Upper lobe of right lung (tissue), 1 donor: ENCODE measurements around the gene GRIP1. TPM values are rescaled to one million over a fixed set of nuclear protein-coding genes. Genes with fewer than 3 reads are reported as not detected.

ENCODE experiments used
- ATAC-seq: fragments of 200-7000 bp; cut with Tn5 transposase; one replicate; pipeline ENCODE4 v1.9.1; 2020; ENCODE audit warnings: mild to moderate bottlenecking, moderate library complexity
- DNase-seq: peaks from one replicate; pipeline ENCODE4 v3.0.0-alpha.2; 2020
- H3K27ac ChIP-seq: fragments of 200-600 bp; one replicate; pipeline ENCODE4 v1.8.0; 2022
- H3K27me3 ChIP-seq: fragments of 200-600 bp; one replicate; pipeline ENCODE4 v1.8.0; 2022; ENCODE audit warnings: mild to moderate bottlenecking
- H3K36me3 ChIP-seq: fragments of 200-600 bp; one replicate; pipeline ENCODE4 v1.8.0; 2022
- H3K4me1 ChIP-seq: fragments of 200-600 bp; one replicate; pipeline ENCODE4 v1.8.0; 2022
- H3K4me3 ChIP-seq: fragments of 200-600 bp; one replicate; pipeline ENCODE4 v1.8.0; 2022; ENCODE audit warnings: mild to moderate bottlenecking
- H3K9me3 ChIP-seq: fragments of 200-600 bp; one replicate; pipeline ENCODE4 v1.8.0; 2022
- CTCF ChIP-seq: fragments of 200-600 bp; IDR thresholded peaks from one replicate; pipeline ENCODE4 v1.8.0; 2022; ENCODE audit warnings: antibody characterized with exemption
- intact Hi-C: fragments of 100-400 bp; cut with DNase I; formaldehyde crosslinking; loops from one replicate; pipeline ENCODE4 v1.11.0; 2022
- total RNA-seq: library from RNA; stranded (reverse); fragmentation: NEBNext Ultra II Directional; extraction: Animal tissue kit (Norgen Biotek cat#: 25700); gene quantifications from one replicate; pipeline ENCODE4 v1.2.1, GENCODE V29; 2021
- donor health status: DM: no; HTN: yes; CAD: no; lungs with severe emphysema.

GRIP1 gene
- total RNA-seq, 1 donor from 2014 or later, result 5.2 TPM

GRCh38 chr12:66367015-66367667 lies 311.7 kb downstream of the GRIP1 start:
- ATAC-seq, result no peak
- Histone ChIP-seq H3K36me3 (no peaks in the 10 kb centered on the region), H3K4me1 (no peaks in the 10 kb centered on the region)

GRCh38 chr12:66365718-66366490 lies 313.0 kb downstream of the GRIP1 start:
- TF ChIP-seq CTCF, result no peak
- H3K4me1 ChIP-seq, result no peaks in the 10 kb centered on the region
- intact Hi-C loops, result no loop called here
- no peaks in the 10 kb centered on the region for H3K9me3 ChIP-seq
- H3K27ac ChIP-seq, result no peak overlapping the region
- ATAC-seq, result no peak
- no peaks in the 10 kb centered on the region for H3K36me3 ChIP-seq
- no peak overlapping the region for H3K4me3 ChIP-seq
- no peaks in the 10 kb centered on the region for H3K27me3 ChIP-seq
- no peak for DNase-seq

More at GRCh38 chr12:66367015-66367667, 311.7 kb downstream of the GRIP1 start:
- no peak overlapping the region for H3K4me3 ChIP-seq
- intact Hi-C loops, result no loop called here
- no peak for TF ChIP-seq CTCF
- H3K27me3 ChIP-seq, result no peaks in the 10 kb centered on the region
- no peaks in the 10 kb centered on the region for H3K9me3 ChIP-seq
- H3K27ac ChIP-seq, result no peak overlapping the region
- DNase-seq, result no peak

GRCh38 chr12:66361703-66362102 lies 317.2 kb downstream of the GRIP1 start:
- Histone ChIP-seq H3K9me3 (no peaks in the 10 kb centered on the region), H3K27me3 (no peaks in the 10 kb centered on the region), H3K27ac (no peak overlapping the region), H3K4me1 (no peaks in the 10 kb centered on the region), H3K4me3 (no peak overlapping the region), H3K36me3 (no peaks in the 10 kb centered on the region)
- DNase-seq (no peak), ATAC-seq (no peak)
- TF ChIP-seq CTCF, result no peak
- intact Hi-C loops, result no loop called here

GRCh38 chr12:66359300-66359699 lies 319.6 kb downstream of the GRIP1 start:
- no peak for TF ChIP-seq CTCF
- H3K27me3 ChIP-seq, result no peaks in the 10 kb centered on the region
- intact Hi-C loops, result no loop called here
- no peaks in the 10 kb centered on the region for H3K9me3 ChIP-seq
- ATAC-seq (no peak), DNase-seq (no peak)
- no peaks in the 10 kb centered on the region for H3K4me1 ChIP-seq
- H3K27ac ChIP-seq, result no peak overlapping the region
- no peak overlapping the region for H3K4me3 ChIP-seq
- H3K36me3 ChIP-seq, result no peaks in the 10 kb centered on the region

GRCh38 chr12:66354291-66354690 lies 324.6 kb downstream of the GRIP1 start:
- no peak for TF ChIP-seq CTCF
- H3K27ac ChIP-seq, result no peak overlapping the region
- no peaks in the 10 kb centered on the region for H3K4me1 ChIP-seq
- no peak overlapping the region for H3K4me3 ChIP-seq
- no peaks in the 10 kb centered on the region for H3K27me3 ChIP-seq
- no peaks in the 10 kb centered on the region for H3K9me3 ChIP-seq
- ATAC-seq, result no peak
- DNase-seq, result no peak
- H3K36me3 ChIP-seq, result no peaks in the 10 kb centered on the region
- intact Hi-C loops, result no loop called here
